ENCODE results near the gene PGM5.

DNA sequence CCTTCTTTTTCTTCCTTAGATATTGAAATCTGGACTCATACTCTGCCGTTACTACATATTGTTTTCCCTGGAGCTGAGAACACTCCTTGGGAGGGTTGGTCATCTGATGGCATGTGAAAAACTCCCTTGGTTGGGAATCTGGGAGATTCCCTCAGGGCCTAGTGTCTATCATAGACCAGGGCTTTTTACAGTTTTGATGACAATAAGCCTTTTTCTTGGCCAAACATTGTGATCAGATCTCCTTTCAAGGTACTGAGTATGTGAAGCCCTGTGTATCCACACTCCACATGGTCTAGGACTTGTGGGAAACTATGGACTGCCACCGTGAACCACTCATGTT is 151.4 kb downstream of the PGM5 start:
- TF ChIP-seq POLR2A (IDR thresholded peaks at IDR 0.05; ENCODE audit: low read depth, low read length) (no peak), POLR2AphosphoS5 (IDR thresholded peaks at IDR 0.05; ENCODE audit: low read depth, low read length) (no peak), TAF1 (IDR thresholded peaks at IDR 0.05; ENCODE audit: borderline replicate concordance, low read depth, low read length) (no peak)
